NCI-H2107 treated with DMSO at 0.1 percent for 48 hours (cell line): Measurements from ENCODE around the gene ARHGAP15.

Source experiments
- DNase-seq: peaks from one replicate; lab custom pipeline; 2025; ENCODE audit not compliant: unreplicated experiment; lab: John Stamatoyannopoulos, UW

The ARHGAP15 gene

GRCh38 chr2:143223556-143223955, 94.3 kb downstream of the ARHGAP15 start:
- no peak for DNase-seq

GRCh38 chr2:143225931-143226330, 96.7 kb downstream of the ARHGAP15 start:
- DNase-seq: no peak

- no peak for DNase-seq
Observed at GRCh38 chr2:143226714-143227541, 97.7 kb downstream of the ARHGAP15 start.

- no peak for DNase-seq
Observed at GRCh38 chr2:143229411-143229810, 100.2 kb downstream of the ARHGAP15 start.

- DNase-seq: no peak
Observed at GRCh38 chr2:143229952-143230351, 100.7 kb downstream of the ARHGAP15 start.

GRCh38 chr2:143230506-143231253, 101.5 kb downstream of the ARHGAP15 start:
- no peak for DNase-seq

- no peak for DNase-seq
Observed at GRCh38 chr2:143231254-143231645, 102.0 kb downstream of the ARHGAP15 start.

- no peak for DNase-seq
Observed at GRCh38 chr2:143237146-143237777, 108.0 kb downstream of the ARHGAP15 start.

- DNase-seq: no peak
Observed at GRCh38 chr2:143241403-143242088, 112.3 kb downstream of the ARHGAP15 start.

GRCh38 chr2:143246246-143246645, 117.0 kb downstream of the ARHGAP15 start:
- DNase-seq: no peak

GRCh38 chr2:143246815-143247744, 117.9 kb downstream of the ARHGAP15 start:
- no peak for DNase-seq

GRCh38 chr2:143248631-143249030, 119.4 kb downstream of the ARHGAP15 start:
- DNase-seq: no peak

GRCh38 chr2:143251681-143252080, 122.5 kb downstream of the ARHGAP15 start:
- DNase-seq: no peak

GRCh38 chr2:143252138-143252907, 123.1 kb downstream of the ARHGAP15 start:
- DNase-seq: no peak

- no peak for DNase-seq
Observed at GRCh38 chr2:143254110-143254509, 124.9 kb downstream of the ARHGAP15 start.

- no peak for DNase-seq
Observed at GRCh38 chr2:143255086-143255485, 125.9 kb downstream of the ARHGAP15 start.

- DNase-seq: no peak
Observed at GRCh38 chr2:143255899-143256298, 126.7 kb downstream of the ARHGAP15 start.

- no peak for DNase-seq
Observed at GRCh38 chr2:143258126-143258892, 129.1 kb downstream of the ARHGAP15 start.
